ENCODE data around the gene TRMT11. TPM values are rescaled to one million over a fixed set of nuclear protein-coding genes. Genes with fewer than 3 reads are reported as not detected.

TRMT11 gene
- total and polyA plus RNA-seq, 2 experiments from 2014 or later = 21.0 to 24.2 TPM

- Histone ChIP-seq H2AFZ (no peak overlapping the region), H3K79me2 (ENCODE audit: insufficient read depth) (no peaks in the 10 kb centered on the region), H3K9me3 (ENCODE audit: low read depth) (no peaks in the 10 kb centered on the region), H3K9ac (no peak overlapping the region), H3K27ac (no peak overlapping the region), H3K4me1 (ENCODE audit: insufficient read depth) (peaks cover 47% of the 10 kb centered on the region), H3K9me2 (ENCODE audit: insufficient read depth) (no peaks in the 10 kb centered on the region), H3K4me2 (ENCODE audit: unreplicated experiment) (no peak overlapping the region), H3F3A (ENCODE audit: insufficient read depth) (peaks cover 44% of the 10 kb centered on the region), H3K36me3 (ENCODE audit: low read depth) (peaks cover 7% of the 10 kb centered on the region; the same call in 1 of the 2 replicates), H3K27me3 (replicated peaks; ENCODE audit: insufficient read depth) (no peaks in the 10 kb centered on the region), H3K4me3 (no peak overlapping the region), H4K20me1 (ENCODE audit: insufficient read depth) (no peaks in the 10 kb centered on the region)
- in situ Hi-C loops (cut with MboI) = loop anchor here (25.0 kb wide), 2 partner anchors 624 to 1074 kb away; partner anchors contain the start of gene RSPO3
- DNase-seq = no peak
- no peak for TF ChIP-seq EZH2 (IDR thresholded peaks at IDR 0.05; ENCODE audit: insufficient read depth, poor library complexity, severe bottlenecking)
- no peak for TF ChIP-seq EZH2phosphoT487 (IDR thresholded peaks at IDR 0.05; ENCODE audit: insufficient read depth, low read depth)
These were observed 51.9 kb downstream of the TRMT11 start for GRCh38 chr6:126038234-126038633.

- Histone ChIP-seq H3K4me3 (no peak overlapping the region), H3K27ac (no peak overlapping the region; the same call in 1 of the 2 replicates), H4K20me1 (ENCODE audit: insufficient read depth) (no peaks in the 10 kb centered on the region), H3K4me2 (ENCODE audit: unreplicated experiment) (peak overlapping the region; percentile 61), H3K9me2 (ENCODE audit: insufficient read depth) (no peaks in the 10 kb centered on the region), H3K79me2 (ENCODE audit: insufficient read depth) (no peaks in the 10 kb centered on the region), H3K27me3 (replicated peaks; ENCODE audit: insufficient read depth) (no peaks in the 10 kb centered on the region), H3K36me3 (ENCODE audit: low read depth) (peaks cover 7% of the 10 kb centered on the region; the same call in 1 of the 2 replicates), H2AFZ (no peak overlapping the region), H3K9ac (no peak overlapping the region), H3K9me3 (ENCODE audit: low read depth) (no peaks in the 10 kb centered on the region), H3F3A (ENCODE audit: insufficient read depth) (peaks cover 41% of the 10 kb centered on the region), H3K4me1 (ENCODE audit: insufficient read depth) (peaks cover 44% of the 10 kb centered on the region)
- DNase-seq = peak; percentile 51
- TF ChIP-seq EZH2phosphoT487 (IDR thresholded peaks at IDR 0.05; ENCODE audit: insufficient read depth, low read depth) (no peak), EZH2 (IDR thresholded peaks at IDR 0.05; ENCODE audit: insufficient read depth, poor library complexity, severe bottlenecking) (no peak)
- 32 to 40% methylated on average over 2 of the region's 2 CpGs for WGBS, 2 experiments (ENCODE audit: low coverage in 1 of 2, low lambda C conversion rate in 2 of 2, missing lambda C conversion rate in 2 of 2)
- in situ Hi-C loops (cut with MboI) = loop anchor here (25.0 kb wide), 2 partner anchors 623 to 1073 kb away; partner anchors contain the start of gene RSPO3
These were observed 52.9 kb downstream of the TRMT11 start for GRCh38 chr6:126039284-126039683.

GRCh38 chr6:126040394-126040793 is 54.1 kb downstream of the TRMT11 start:
- Histone ChIP-seq H3K79me2 (ENCODE audit: insufficient read depth) (no peaks in the 10 kb centered on the region), H3K27ac (peak overlapping the region; percentile 33), H3K9me3 (ENCODE audit: low read depth) (no peaks in the 10 kb centered on the region), H3K4me3 (no peak overlapping the region), H3K9ac (no peak overlapping the region), H3K27me3 (replicated peaks; ENCODE audit: insufficient read depth) (no peaks in the 10 kb centered on the region), H2AFZ (no peak overlapping the region), H4K20me1 (ENCODE audit: insufficient read depth) (no peaks in the 10 kb centered on the region), H3K9me2 (ENCODE audit: insufficient read depth) (no peaks in the 10 kb centered on the region), H3K4me2 (ENCODE audit: unreplicated experiment) (peak overlapping the region; percentile 48), H3K4me1 (ENCODE audit: insufficient read depth) (peaks cover 44% of the 10 kb centered on the region), H3K36me3 (ENCODE audit: low read depth) (peaks cover 7% of the 10 kb centered on the region; the same call in 1 of the 2 replicates), H3F3A (ENCODE audit: insufficient read depth) (peaks cover 41% of the 10 kb centered on the region)
- DNase-seq = no peak
- no peak for TF ChIP-seq EZH2 (IDR thresholded peaks at IDR 0.05; ENCODE audit: insufficient read depth, poor library complexity, severe bottlenecking)
- TF ChIP-seq EZH2phosphoT487 (IDR thresholded peaks at IDR 0.05; ENCODE audit: insufficient read depth, low read depth) = no peak
- in situ Hi-C loops (cut with MboI) = loop anchor here (25.0 kb wide), 2 partner anchors 622 to 1072 kb away; partner anchors contain the start of gene RSPO3
- 87 to 89% methylated on average over 4 of the region's 4 CpGs for WGBS, 2 experiments (ENCODE audit: low coverage in 1 of 2, low lambda C conversion rate in 2 of 2, missing lambda C conversion rate in 2 of 2)

- Histone ChIP-seq H3K9me2 (ENCODE audit: insufficient read depth) (no peaks in the 10 kb centered on the region), H3K4me3 (no peak overlapping the region), H3K4me1 (ENCODE audit: insufficient read depth) (peaks cover 44% of the 10 kb centered on the region), H3F3A (ENCODE audit: insufficient read depth) (peaks cover 41% of the 10 kb centered on the region), H4K20me1 (ENCODE audit: insufficient read depth) (no peaks in the 10 kb centered on the region), H3K4me2 (ENCODE audit: unreplicated experiment) (peak overlapping the region; percentile 48), H3K27me3 (replicated peaks; ENCODE audit: insufficient read depth) (no peaks in the 10 kb centered on the region), H3K9ac (no peak overlapping the region), H2AFZ (no peak overlapping the region), H3K36me3 (ENCODE audit: low read depth) (peaks cover 7% of the 10 kb centered on the region; the same call in 1 of the 2 replicates), H3K27ac (peak overlapping the region; percentile 33), H3K79me2 (ENCODE audit: insufficient read depth) (no peaks in the 10 kb centered on the region), H3K9me3 (ENCODE audit: low read depth) (no peaks in the 10 kb centered on the region)
- in situ Hi-C loops (cut with MboI) = loop anchor here (25.0 kb wide), 2 partner anchors 621 to 1071 kb away; partner anchors contain the start of gene RSPO3
- DNase-seq = peak; percentile 84
- no peak for TF ChIP-seq EZH2phosphoT487 (IDR thresholded peaks at IDR 0.05; ENCODE audit: insufficient read depth, low read depth)
- TF ChIP-seq EZH2 (IDR thresholded peaks at IDR 0.05; ENCODE audit: insufficient read depth, poor library complexity, severe bottlenecking) = no peak
- WGBS, 2 experiments (ENCODE audit: low coverage in 1 of 2, low lambda C conversion rate in 2 of 2, missing lambda C conversion rate in 2 of 2) = 10 to 11% methylated on average over 1 of the region's 1 CpG
These were observed 54.5 kb downstream of the TRMT11 start for GRCh38 chr6:126040826-126041225.
